Neural cell (in vitro differentiated cells): ENCODE results near the gene SLC66A1. TPM values are rescaled to one million over a fixed set of nuclear protein-coding genes. Genes with fewer than 3 reads are reported as not detected.

Experiments used
- H2AFZ ChIP-seq: fragments of 200-600, 300-800 bp; sonication (generic), shearing (Covaris generic); 2 replicates; pipeline ENCODE4 v1.6.0; 2014; ENCODE audit warnings: low read depth, mild to moderate bottlenecking, antibody characterized with exemption, low read length, moderate library complexity
- H3F3A ChIP-seq: fragments of 200-600 bp; shearing (Covaris generic); 2 replicates; pipeline ENCODE4 v1.6.1; 2016; ENCODE audit warnings: mild to moderate bottlenecking, moderate library complexity, mixed read lengths, antibody characterized with exemption, low read length; ENCODE audit not compliant: insufficient read depth, poor library complexity, severe bottlenecking
- H3K27ac ChIP-seq: fragments of 200-600, 300-800 bp; sonication (generic), shearing (Covaris generic); 2 replicates; pipeline ENCODE4 v1.5.1; 2014; ENCODE audit warnings: mild to moderate bottlenecking, low read length, moderate library complexity
- H3K27me3 ChIP-seq: fragments of 300-800, 200-600 bp; sonication (generic), shearing (Covaris generic); 2 replicates; pipeline ENCODE4 v1.6.0; 2014; ENCODE audit warnings: mild to moderate bottlenecking, low read depth, low read length, moderate library complexity; ENCODE audit not compliant: insufficient read depth
- H3K36me3 ChIP-seq: fragments of 300-800, 200-600 bp; sonication (generic), shearing (Covaris generic); 2 replicates; pipeline ENCODE4 v1.5.1; 2014; ENCODE audit warnings: mild to moderate bottlenecking, antibody characterized with exemption, low read length, moderate library complexity; ENCODE audit not compliant: insufficient read depth
- H3K4me2 ChIP-seq: fragments of 300-800, 200-600 bp; sonication (generic), shearing (Covaris generic); 2 replicates; pipeline ENCODE4 v1.6.0; 2014; ENCODE audit warnings: mild to moderate bottlenecking, low read length
- H3K4me3 ChIP-seq: fragments of 300-800, 200-600 bp; sonication (generic), shearing (Covaris generic); 2 replicates; pipeline ENCODE4 v1.5.1; 2014; ENCODE audit warnings: mild to moderate bottlenecking, low read length, moderate library complexity
- H3K79me2 ChIP-seq: fragments of 200-600 bp; shearing (Covaris generic); replicated peaks from 2 replicates; pipeline ENCODE4 v1.6.0; 2014; ENCODE audit warnings: mild to moderate bottlenecking, low read length, moderate library complexity; ENCODE audit not compliant: insufficient read depth
- H3K9ac ChIP-seq: fragments of 300-800, 200-600 bp; sonication (generic), shearing (Covaris generic); 2 replicates; pipeline ENCODE4 v1.6.1; 2016; ENCODE audit warnings: mild to moderate bottlenecking, low read length, mixed read lengths
- H3K9me2 ChIP-seq: fragments of 200-600 bp; shearing (Covaris generic); 2 replicates; pipeline ENCODE4 v1.6.1; 2016; ENCODE audit warnings: mild to moderate bottlenecking, low read length, mixed read lengths; ENCODE audit not compliant: insufficient read depth
- H3K9me3 ChIP-seq: fragments of 200-600, 300-800 bp; sonication (generic), shearing (Covaris generic); 2 replicates; pipeline ENCODE4 v1.6.1; 2016; ENCODE audit warnings: mild to moderate bottlenecking, mixed run types, low read length, moderate library complexity, mixed read lengths
- H4K20me1 ChIP-seq: fragments of 200-600 bp; shearing (Covaris generic); 2 replicates; pipeline ENCODE4 v1.6.1; 2016; ENCODE audit warnings: mild to moderate bottlenecking, mixed run types; ENCODE audit not compliant: insufficient read depth
- CTCF ChIP-seq: fragments of 450-650 bp; IDR thresholded peaks from 2 replicates; pipeline ENCODE4 v1.5.1; 2014; ENCODE audit warnings: antibody characterized with exemption, mild to moderate bottlenecking, moderate library complexity; ENCODE audit not compliant: poor library complexity, severe bottlenecking
- EP300 ChIP-seq: fragments of 450-650 bp; conservative IDR thresholded peaks from 2 replicates; pipeline ENCODE4 v1.6.1; 2014; ENCODE audit warnings: antibody characterized with exemption, mild to moderate bottlenecking, moderate library complexity; ENCODE audit not compliant: poor library complexity, severe bottlenecking
- EZH2 ChIP-seq: fragments of 200-600, 300-800 bp; shearing (Covaris generic), sonication (generic); IDR thresholded peaks from 2 replicates; pipeline ENCODE4 v1.6.1; 2014; ENCODE audit warnings: antibody characterized with exemption, low read length, borderline replicate concordance, mild to moderate bottlenecking; ENCODE audit not compliant: insufficient read depth, poor library complexity, severe bottlenecking
- MXI1 ChIP-seq: fragments of 450-650 bp; conservative IDR thresholded peaks from 2 replicates; pipeline ENCODE4 v1.6.1; 2014; ENCODE audit warnings: antibody characterized with exemption, mild to moderate bottlenecking; ENCODE audit not compliant: poor library complexity, severe bottlenecking
- POLR2AphosphoS5 ChIP-seq: IDR thresholded peaks from 2 replicates; pipeline ENCODE4 v1.6.1; 2012
- RAD21 ChIP-seq: fragments of 450-650 bp; conservative IDR thresholded peaks from 2 replicates; pipeline ENCODE4 v1.6.1; 2014; ENCODE audit warnings: antibody characterized with exemption, mild to moderate bottlenecking, moderate library complexity
- SMC3 ChIP-seq: fragments of 450-650 bp; conservative IDR thresholded peaks from 2 replicates; pipeline ENCODE4 v1.6.1; 2014; ENCODE audit warnings: antibody characterized with exemption, mild to moderate bottlenecking, moderate library complexity; ENCODE audit not compliant: poor library complexity
- TAF1 ChIP-seq: IDR thresholded peaks from 2 replicates; pipeline ENCODE4 v1.6.1; 2012; ENCODE audit warnings: low read depth
- polyA plus RNA-seq: library from polyadenylated mRNA; depleted of rRNA; stranded (reverse); fragments of >200 nt; gene quantifications from 2 replicates; pipeline ENCODE4 v1.2.3, GENCODE V29; 2014
- TF ChIP-seq, protein P1 (sequence below): IDR thresholded peaks from 2 replicates; pipeline ENCODE4 v1.6.1; 2012; ENCODE audit warnings: borderline replicate concordance

Gene SLC66A1
- polyA plus RNA-seq, 1 donor from 2014 or later = 31.8 TPM

DNA sequence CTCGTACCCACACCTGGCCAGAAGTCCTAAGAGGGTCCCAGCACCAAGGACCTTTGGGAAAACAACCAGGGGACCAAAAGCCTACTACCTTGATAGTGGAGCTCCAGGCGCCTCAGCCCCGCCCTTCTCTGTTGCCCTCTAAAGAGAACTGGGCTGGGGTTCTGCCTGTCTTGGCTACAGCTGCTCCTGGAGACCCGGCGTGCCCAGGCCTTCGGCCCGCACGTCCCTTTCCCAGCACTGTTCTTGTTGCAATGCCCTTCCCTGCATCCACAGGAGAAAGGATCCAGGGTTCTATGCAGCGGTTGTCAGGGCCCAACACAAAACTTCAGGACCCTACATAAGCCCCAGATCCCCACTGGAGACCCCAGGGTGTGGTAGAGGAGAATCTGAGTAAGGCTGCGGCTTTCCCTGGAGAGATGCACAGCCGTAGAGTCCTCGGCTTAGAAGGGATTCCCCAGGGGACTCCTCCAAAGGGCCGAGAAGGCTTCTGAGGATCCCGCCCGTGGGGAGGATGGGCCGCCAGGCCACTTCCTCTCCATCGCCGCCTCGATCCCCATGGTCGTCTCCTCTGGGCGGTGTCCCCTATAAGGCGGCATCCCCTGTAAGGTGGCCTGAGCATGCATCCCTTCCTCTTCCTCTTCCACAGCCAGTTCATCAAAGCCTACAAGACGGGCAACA, 12.0 kb downstream of the SLC66A1 start:
- Histone ChIP-seq H3K9me3 (no peaks in the 10 kb centered on the region), H3K27ac (no peak overlapping the region), H3K36me3 (no peaks in the 10 kb centered on the region), H3K79me2 (no peaks in the 10 kb centered on the region), H3K4me2 (no peak overlapping the region), H3K27me3 (no peaks in the 10 kb centered on the region), H2AFZ (no peak overlapping the region), H3K4me3 (no peak overlapping the region), H3K9me2 (no peaks in the 10 kb centered on the region), H3K9ac (no peak overlapping the region), H3F3A (no peaks in the 10 kb centered on the region), H4K20me1 (no peaks in the 10 kb centered on the region)
- no peak for TF ChIP-seq TAF1
- TF ChIP-seq CTCF = no peak
- TF ChIP-seq POLR2AphosphoS5 = no peak
- TF ChIP-seq, protein P1, sequence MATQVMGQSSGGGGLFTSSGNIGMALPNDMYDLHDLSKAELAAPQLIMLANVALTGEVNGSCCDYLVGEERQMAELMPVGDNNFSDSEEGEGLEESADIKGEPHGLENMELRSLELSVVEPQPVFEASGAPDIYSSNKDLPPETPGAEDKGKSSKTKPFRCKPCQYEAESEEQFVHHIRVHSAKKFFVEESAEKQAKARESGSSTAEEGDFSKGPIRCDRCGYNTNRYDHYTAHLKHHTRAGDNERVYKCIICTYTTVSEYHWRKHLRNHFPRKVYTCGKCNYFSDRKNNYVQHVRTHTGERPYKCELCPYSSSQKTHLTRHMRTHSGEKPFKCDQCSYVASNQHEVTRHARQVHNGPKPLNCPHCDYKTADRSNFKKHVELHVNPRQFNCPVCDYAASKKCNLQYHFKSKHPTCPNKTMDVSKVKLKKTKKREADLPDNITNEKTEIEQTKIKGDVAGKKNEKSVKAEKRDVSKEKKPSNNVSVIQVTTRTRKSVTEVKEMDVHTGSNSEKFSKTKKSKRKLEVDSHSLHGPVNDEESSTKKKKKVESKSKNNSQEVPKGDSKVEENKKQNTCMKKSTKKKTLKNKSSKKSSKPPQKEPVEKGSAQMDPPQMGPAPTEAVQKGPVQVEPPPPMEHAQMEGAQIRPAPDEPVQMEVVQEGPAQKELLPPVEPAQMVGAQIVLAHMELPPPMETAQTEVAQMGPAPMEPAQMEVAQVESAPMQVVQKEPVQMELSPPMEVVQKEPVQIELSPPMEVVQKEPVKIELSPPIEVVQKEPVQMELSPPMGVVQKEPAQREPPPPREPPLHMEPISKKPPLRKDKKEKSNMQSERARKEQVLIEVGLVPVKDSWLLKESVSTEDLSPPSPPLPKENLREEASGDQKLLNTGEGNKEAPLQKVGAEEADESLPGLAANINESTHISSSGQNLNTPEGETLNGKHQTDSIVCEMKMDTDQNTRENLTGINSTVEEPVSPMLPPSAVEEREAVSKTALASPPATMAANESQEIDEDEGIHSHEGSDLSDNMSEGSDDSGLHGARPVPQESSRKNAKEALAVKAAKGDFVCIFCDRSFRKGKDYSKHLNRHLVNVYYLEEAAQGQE = no peak
- TF ChIP-seq EZH2 = no peak
- no peak for TF ChIP-seq EP300
- no peak for TF ChIP-seq RAD21
- no peak for TF ChIP-seq SMC3
- no peak for TF ChIP-seq MXI1

DNA sequence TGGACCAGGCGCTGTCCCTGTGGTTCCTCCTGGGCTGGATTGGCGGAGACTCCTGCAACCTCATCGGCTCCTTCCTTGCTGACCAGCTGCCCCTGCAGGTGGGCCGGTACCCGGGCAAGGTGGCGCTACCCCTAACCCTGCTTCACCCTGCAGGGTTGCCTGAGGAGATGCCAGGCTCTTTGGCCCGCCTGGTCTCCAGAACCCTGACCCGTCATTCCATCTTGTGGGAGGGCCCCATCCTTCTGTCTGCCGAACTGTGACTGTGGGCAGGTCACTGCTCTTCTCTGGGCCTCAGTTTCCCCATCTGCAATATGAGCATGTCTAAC, 12.5 kb downstream of the SLC66A1 start:
- Histone ChIP-seq H3K79me2 (no peaks in the 10 kb centered on the region), H3K9me2 (no peaks in the 10 kb centered on the region), H4K20me1 (no peaks in the 10 kb centered on the region), H3K4me2 (no peak overlapping the region), H3K9me3 (no peaks in the 10 kb centered on the region), H3K4me3 (no peak overlapping the region), H3K27ac (no peak overlapping the region), H2AFZ (no peak overlapping the region), H3K36me3 (no peaks in the 10 kb centered on the region), H3F3A (no peaks in the 10 kb centered on the region), H3K9ac (no peak overlapping the region), H3K27me3 (no peaks in the 10 kb centered on the region)
- TF ChIP-seq RAD21 (no peak), TAF1 (no peak), SMC3 (no peak)
- TF ChIP-seq, protein P1 = no peak
